HEK293T (cell line): Measurements from ENCODE around the gene LGALS14.
"Not testable (repeated sequence)": the region's sequence is repeated elsewhere in the genome, so short reads cannot be mapped to it uniquely, and the experiment has no call there.

ENCODE experiments used
- ARNT ChIP-seq: fragments of 450-650 bp; IDR thresholded peaks from 2 replicates; pipeline ENCODE4 v1.6.1; 2017; ENCODE audit warnings: mild to moderate bottlenecking
- CTBP1 ChIP-seq: fragments of 450-650 bp; IDR thresholded peaks from 2 replicates; pipeline ENCODE4 v1.6.1; 2016; ENCODE audit warnings: borderline replicate concordance
- PKNOX1 ChIP-seq: fragments of 450-650 bp; IDR thresholded peaks from 2 replicates; pipeline ENCODE4 v1.6.1; 2016

- TF ChIP-seq CTBP1, ARNT, PKNOX1: not testable (repeated sequence)
Observed at GRCh38 chr19:39669860-39670259, 34.4 kb upstream of the LGALS14 start.
